SIG-M5 (cell line): ENCODE results near the gene ARHGAP42.
"Not testable (repeated sequence)": the region's sequence is repeated elsewhere in the genome, so short reads cannot be mapped to it uniquely, and the experiment has no call there.

ENCODE experiments used
- DNase-seq: peaks from one replicate; lab custom pipeline; 2025; lab: John Stamatoyannopoulos, UW

Gene ARHGAP42

DNA sequence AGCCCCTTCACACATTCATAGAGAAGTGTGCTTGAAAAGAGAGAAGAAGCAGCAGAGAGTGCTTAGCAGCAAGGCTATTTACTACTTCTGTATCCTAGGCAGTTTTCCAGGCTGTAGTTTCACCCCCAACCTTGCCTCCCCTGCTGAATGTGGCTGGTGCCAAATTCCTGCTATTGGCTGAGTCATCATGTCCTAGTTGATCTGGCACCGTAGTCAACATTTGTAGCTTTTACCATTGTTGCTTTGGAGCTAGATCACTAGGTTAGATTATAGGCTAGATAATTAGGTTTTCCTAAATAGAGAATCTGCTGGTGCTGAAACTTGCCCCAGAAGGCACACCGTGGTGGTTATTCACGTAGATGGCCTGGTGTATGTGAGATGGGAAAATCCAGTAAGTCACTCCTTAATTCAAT lies 32.7 kb downstream of the ARHGAP42 start:
- DNase-seq = no peak

DNA sequence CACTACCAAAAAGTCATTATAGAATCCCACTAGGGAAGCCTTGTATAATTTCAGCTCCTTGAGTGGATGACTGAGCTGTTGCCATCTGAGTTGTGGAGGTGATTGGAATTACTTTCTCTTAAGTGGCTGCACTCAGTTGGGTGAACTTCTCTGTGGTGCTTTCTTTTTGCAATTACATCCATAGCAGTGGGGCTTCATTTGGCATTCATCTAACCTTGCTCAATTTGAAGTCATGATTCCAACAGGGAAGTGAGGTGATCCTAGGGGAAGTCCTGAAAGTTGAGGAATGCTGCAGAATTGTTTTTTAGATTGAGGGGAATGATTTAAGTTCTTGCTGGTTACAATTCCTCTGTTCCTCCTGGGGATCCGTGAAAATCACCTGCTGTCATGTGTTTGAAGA lies 39.6 kb downstream of the ARHGAP42 start:
- no peak for DNase-seq

DNA sequence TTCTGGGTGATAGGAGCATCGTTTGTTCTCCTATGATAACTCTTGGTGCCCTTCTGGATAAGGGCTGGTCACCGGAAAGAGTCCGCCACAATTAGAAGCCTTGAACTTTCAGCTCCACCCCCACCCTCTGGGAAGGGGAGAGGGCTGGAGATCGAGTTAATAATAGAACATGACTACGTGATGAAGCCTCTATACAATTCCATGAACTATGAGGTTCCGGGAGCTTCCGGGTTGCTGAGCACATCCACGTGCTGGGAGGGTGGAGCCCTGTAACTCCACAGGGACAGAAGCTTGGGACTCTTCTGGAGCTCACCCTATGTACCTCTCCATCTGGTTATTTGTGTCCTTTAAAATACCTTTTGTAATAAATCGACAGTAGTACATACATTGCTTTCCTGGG lies 40.3 kb downstream of the ARHGAP42 start:
- no peak for DNase-seq

DNA sequence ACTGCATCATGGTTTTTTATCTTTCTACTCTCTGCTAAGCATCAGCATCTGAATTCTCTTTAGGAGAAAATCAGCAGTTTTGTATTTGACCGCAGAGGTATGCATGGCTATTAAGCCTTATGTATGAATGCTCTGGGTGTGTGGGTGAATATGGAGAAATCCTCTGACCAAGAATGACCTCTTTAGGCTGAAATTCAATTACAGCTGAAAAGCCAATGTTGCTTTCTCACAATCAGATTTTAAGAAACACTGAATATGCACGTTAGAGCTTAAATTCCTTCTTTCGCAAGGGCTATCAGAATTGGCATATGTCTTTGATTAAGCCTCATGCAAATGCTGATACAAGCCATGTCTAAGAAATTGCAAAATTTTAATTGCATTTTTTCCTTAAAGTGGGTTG lies 43.2 kb downstream of the ARHGAP42 start:
- no peak for DNase-seq

DNA sequence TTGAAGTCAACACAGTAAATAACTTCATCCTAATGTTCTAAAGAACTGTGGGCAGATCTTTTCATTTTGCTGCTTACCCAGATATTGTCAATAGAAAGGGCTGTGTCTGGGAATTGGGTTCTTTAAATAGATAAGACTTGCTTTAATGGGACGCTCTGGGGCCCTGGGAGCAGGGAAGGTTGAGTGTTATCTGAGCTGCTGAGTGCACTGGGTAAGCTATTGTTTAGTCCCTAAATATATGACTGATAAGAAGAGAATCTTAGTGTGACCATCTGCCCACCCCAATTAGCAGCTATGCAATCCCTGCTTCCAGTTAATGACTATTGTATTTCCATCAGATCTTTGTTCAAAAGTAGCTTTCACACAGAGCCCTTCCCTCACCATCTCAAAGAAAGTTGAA lies 44.4 kb downstream of the ARHGAP42 start:
- DNase-seq = no peak

DNA sequence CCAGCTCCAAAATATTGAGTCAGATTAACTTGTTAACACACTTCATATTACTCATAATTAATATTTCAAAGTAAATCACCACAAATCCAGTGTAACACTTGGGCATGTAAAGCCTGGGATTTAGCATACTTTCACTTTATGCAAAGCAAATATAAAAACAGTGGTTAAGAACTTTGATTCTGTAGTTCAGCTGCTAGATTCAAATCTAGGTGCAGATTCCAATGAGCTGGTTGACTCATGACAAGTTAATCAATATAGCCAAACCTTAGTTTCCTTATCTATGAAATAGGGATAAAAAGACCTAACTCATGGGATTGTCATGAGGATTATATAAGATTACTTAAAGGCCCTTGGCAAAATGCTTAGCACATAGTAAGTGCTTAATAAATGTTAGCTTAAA lies 45.9 kb downstream of the ARHGAP42 start:
- no peak for DNase-seq

DNA sequence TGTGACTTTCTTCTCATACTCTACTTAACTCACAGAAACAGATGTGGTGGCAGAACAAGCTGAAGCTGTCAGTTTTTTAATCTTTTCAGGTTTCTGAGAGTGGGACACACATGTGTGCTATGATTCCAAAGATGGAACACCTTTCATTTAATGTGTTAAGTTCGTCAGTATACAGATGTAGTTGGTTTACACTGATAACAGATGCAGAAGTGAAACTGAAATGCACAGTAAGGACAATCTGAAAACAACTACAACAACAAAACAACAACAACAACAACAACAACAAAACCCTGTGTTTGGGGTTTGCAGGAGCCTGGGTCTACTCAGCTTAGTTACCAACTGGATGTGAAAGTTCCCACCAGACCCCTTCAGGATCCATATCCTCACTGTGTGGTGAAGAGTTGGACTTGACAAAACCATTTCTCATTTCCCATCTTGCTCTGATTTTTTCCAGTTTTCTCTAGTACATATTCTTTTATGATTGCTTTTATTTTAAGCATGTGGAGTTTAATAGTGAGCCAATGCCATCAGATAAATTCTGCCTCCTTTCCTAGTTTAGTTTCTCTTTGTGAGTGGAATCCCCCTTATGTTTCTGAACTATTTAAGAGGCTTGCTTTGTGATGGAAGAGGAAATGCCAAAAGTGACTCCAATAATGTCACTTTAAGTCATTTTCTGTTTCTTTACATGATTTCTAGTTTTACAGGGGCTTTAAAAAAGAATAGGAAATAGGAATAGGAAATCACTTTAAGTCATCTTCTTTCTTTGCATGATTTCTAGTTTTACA lies 47.8 kb downstream of the ARHGAP42 start:
- DNase-seq = no peak

DNA sequence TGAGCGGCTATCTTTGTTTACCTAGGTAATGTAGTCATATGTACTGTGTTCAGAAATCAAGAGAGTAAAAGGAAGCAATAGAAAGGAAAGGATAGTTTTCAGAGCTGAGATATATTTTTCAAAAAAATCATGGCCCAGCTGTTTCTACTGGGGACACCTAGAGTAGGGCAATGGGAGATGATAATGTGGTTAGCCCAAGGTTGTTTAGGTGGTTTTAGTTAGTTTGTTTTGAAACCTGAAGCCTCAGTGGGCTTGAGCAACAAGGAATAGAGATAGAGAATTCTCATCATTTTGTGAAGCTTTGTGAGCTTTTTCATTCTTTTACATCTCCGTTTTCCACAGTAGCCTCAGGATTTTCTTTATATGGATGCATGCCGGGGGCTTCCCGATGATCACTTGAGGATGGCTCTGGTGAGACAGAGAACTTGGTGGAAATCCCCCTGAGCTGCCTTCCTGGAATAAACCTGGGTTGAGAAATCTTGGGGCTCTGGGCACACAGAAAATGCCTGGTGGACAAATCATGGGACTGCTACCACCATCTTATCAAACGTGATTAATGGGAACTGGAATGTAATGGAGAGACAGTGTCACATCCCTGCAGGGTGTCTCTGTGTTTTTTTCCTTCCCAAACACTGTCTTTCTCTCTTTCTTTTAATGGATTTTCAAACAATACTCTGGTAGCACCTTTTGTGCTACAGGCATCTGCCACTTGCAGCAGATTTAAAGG lies 49.0 kb downstream of the ARHGAP42 start:
- no peak for DNase-seq

DNA sequence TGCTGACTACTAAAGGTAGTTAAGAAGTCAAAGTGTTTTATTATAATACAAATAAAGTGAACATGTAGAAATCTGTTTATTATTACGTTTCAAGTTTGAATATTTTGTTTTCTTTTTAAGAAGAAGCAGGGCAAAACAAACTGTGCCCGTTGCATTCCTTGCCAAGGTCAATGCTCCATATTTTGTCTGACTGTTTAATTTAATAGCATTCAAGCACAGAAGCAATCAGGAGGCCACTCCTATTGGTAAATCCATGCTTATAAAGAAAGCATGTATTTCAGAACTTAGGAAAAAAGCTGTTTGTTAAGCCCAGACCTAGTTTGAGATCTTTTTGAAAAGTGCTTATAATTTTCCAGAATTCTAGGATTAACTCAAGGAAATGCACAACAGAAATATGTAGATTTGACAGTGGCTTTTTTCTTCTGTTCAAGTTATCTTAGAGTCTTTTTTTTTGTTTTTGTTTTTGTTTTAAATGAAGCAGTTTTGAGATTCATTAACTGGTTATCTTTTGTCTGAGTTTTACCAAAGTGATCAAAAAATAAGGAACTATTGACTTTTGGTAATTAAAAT lies 51.7 kb downstream of the ARHGAP42 start:
- no peak for DNase-seq

DNA sequence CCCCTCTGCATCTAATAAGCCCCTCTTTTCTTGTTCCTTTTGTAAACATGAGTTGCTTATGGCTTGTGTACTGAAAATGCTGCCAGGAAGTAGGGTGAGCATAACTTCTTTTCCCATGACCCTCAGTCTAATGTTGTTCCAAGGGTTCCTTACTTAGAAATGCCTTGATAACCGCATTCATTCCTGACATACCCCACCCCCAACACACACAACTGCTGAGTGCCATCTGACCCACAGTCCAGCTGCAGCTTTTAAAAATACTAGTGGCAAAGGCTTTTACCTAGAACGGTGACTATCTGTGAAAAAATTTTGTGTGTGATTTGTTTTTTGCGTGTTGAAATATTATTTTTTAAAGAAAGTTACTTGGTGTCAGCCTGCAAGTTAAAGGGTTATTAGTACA lies 52.6 kb downstream of the ARHGAP42 start:
- no peak for DNase-seq

DNA sequence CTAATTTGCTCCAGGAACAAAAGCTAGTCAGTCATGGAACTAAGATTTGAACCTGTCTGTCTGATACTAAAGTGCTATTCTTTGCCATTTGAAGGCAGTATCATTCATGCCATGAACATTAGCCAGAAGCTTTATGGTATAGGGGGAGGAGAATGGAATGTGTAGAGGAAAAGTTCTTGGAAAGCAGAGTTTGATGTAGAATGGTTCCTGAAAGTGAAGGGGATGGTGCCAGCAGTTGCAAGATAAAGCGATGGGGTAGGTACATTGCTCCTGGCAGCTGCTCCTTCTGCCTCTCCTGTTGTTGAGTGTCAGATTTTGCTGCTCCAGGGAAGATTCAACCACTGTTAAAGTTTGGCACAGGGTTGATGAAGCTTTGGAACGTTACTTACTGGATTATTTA lies 53.4 kb downstream of the ARHGAP42 start:
- DNase-seq = no peak

DNA sequence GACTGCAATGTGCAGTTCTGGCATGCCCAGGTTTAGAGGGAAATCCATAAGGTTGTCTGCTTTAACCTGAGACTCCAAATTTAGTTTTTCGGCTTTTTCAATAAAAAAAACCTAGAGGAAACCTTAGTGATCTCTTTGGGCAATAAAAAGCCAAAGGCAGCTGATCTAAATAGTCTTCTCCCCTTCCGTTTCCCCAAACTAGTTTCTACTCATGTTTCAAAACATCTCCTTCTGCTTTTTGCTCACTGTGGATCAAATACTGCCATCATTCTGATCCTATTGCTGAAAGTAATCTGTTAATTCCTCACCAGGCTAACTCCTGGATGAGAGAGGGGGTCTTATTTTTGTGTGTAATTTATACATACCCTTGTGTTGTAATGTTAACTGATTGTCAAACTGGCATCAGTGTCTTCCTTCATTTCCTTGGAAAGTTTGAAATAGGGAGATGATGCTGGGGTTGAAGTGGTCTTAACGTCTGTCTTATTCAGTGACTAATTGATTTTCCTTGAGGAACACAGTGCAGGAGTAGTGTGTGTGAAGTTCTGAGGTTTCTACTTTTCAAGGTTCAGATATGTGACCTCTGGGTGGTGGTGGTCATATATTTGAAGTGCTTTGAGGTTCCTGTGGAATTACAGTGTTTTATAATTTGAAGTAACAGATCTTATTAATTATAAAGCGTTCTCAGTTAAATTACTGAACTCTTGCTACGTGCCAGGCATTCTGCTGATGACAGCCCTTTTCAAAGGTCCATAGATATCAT lies 55.0 kb downstream of the ARHGAP42 start:
- no peak for DNase-seq

DNA sequence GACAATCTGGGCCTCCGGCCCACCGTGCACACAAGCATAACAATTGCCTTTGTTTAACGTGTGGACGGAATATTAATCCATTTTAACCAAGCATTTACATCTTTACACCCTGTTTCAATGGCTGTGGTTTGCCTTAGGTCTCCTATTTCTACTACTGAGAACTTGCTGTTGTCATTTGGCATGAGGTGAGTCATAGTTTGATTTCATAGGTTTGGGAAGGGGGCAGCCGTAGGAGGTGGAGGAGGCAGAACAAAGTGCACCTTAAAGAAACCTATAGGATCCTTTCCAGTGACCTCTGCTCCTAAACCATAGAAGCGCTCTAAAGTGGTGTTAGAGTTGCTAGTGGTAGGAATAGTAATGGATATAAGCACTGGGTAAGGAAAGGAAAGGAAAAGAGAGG lies 59.4 kb downstream of the ARHGAP42 start:
- DNase-seq = no peak

DNA sequence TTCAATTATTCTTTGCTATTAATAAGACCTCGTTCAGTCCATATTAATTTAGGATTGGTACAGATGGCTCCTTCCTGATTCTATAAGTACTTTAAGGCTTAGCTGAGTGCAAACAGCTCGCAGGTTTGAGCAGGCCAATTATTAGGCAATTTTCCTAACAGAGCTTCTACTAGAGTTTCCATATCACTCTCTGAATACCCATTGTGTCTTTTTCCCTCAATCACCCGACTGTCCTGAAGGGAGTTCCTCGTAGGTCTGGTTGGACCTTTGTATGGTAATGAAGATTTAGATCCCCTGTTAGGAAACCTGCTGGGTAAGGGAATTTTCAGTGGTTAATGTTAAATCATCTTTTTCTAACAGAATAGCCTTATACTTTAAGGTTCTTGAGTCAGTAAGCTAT lies 61.1 kb downstream of the ARHGAP42 start:
- no peak for DNase-seq

DNA sequence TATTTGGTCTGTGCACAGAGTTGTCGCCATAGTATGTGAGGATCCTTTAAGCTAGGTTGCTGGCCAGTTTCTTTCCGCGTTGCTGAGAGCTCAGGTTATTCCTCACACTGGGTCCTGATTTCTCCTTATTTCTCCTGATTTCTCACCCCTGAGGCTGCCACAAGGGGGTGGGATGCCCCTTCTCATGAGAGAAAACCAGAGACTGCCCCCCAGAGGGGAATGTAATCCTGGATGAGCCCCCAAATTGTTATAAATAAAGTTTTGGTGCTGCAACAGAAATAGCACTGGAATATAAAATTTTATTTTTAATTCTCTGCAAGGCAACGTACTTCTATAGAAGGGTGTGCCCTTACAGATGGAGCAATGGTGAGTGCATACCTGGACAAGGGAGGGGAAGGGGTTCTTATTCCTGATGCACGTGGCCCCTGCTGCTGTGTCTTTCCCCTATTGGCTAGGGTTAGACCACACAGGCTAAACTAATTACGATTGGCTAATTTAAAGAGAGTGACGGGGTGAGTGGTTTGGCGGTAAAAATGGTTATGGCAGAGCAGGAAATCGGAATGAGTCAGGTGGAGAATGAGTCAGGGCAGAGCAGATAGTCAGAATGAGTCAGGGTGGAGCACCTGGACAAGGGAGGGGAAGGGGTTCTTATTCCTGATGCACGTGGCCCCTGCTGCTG lies 62.9 kb downstream of the ARHGAP42 start:
- not testable (repeated sequence) for DNase-seq

DNA sequence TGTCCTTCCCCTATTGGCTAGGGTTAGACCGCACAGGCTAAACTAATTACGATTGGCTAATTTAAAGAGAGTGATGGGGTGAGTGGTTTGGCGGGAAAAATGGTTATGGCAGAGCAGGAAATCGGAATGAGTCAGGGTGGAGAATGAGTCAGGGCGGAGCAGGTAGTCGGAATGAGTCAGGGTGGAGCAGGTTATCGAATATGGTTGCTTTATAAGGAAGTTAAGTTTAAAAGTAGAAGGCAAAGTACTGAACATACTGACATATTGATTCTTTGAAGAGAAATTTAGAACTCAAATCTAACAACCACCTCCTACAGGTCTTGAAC lies 63.4 kb downstream of the ARHGAP42 start:
- DNase-seq = not testable (repeated sequence)

DNA sequence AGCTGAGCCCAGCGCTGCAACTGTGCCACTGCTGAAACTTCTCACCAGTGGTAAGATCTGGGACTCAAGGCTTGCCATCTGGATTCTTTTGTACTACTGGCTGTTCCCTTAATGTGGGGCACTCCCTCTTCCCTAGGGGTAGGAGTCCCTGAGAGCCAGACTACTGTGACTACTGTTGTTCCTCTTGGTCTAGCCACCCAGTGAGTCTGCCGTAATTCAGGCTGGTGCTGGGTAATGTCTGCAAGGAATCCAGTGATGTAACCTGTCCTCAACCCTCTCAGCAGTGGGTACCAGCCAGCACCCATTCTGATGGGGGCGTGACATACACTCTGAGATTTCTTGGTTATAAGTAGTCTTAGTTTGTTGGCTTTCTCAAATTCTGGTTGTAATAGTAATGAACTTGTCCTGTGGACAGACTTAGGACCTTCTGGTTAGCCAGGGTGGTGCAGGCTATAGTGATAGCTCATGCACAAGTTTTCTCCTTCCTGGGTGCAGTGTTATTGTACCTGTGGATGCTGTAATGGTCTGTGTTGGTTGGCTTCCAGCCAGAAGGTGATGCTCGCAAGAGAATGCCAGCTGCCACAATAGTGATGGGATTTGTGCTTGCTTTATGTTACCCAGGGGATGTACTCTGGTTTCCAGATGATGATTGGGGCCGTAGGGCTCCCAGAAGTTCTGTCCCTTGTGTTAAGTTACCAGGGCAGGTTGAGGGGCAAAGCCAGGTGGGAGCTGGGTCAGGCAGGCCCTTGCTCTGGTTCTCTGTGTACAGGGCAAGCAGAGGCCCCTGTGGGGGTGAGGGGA lies 65.5 kb downstream of the ARHGAP42 start:
- no peak for DNase-seq

DNA sequence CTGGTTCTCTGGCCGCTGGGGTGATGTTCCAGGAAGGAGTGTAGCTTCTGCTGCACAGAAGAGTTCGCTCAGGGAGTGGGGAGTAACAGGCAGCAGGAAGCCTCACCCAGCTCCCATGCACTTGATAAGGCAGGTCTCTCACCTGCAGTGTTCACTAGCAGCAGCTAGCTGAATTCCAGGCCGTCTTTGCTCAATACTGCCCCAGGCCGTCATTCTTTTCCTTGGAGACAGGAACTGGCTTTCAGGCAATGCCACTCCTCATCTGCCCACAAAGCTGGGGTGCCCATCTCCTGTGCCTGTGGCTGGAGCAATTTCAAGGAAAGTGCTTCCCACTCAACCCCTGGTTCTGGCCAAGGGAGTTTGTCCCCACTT lies 66.1 kb downstream of the ARHGAP42 start:
- no peak for DNase-seq

DNA sequence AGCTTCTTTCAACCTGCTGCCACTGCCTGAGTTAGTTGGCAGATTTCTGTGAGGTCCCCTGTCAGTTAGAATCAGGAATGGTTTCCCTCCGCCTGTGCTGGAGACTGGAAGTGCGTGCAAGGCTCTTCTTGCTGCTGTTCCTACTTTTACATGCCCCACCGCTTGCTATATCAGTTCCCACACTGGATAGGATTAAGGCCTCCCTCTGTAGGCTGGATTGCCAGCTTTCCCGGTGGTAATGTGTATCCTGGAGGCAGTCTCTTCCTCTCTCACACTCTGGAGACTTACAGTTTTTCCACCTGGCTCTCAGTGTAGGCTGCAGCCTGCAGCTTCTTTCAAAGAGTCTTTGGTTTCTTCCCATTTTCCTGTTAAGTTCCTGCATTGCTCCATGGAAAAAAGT lies 66.5 kb downstream of the ARHGAP42 start:
- no peak for DNase-seq

DNA sequence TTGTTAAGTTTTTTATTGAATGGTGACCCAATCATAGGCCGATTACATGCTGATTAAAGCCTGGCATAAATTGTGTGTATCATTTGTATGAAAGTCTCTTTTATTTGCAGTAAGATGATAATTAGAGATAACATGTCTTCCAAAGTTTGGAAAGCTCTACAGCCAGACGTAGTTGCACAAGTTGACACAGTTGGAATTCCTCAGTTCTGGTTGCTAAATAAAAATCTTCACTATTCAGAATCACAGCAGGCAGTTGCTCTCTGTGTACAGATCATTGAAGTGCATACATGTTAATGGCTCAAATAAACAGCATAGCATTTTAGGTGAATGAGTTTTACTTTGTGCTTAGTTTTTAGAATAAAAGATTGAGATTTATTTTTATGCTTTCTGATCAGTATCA lies 69.5 kb downstream of the ARHGAP42 start:
- no peak for DNase-seq

DNA sequence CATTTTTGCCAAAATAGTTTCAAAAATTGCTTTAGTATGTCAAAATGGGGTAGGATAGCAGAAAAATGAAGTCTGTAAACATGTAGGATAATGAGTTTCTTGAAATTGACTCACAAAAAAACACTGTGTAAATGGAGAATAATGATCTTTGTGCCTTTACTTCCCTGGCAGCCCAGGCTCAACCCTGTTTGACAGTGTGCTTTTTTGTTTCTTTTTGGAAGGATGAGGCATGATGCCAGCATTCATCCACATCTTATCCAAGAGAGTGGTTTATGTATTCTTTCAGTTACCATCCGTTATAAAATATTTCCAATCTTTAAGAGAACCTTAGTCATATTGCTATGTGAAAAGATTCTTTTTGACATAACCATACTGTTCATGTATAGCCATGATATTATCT lies 70.6 kb downstream of the ARHGAP42 start:
- DNase-seq = no peak
